GM19463 (cell line): ENCODE data around the gene ITGAD.

Experiments
- ATAC-seq: cut with Tn5 transposase; IDR thresholded peaks from one replicate; pipeline ENCODE4 v1.9.1; 2021; ENCODE audit warnings: mild to moderate bottlenecking, moderate library complexity; ENCODE audit not compliant: unreplicated experiment

The ITGAD gene

DNA sequence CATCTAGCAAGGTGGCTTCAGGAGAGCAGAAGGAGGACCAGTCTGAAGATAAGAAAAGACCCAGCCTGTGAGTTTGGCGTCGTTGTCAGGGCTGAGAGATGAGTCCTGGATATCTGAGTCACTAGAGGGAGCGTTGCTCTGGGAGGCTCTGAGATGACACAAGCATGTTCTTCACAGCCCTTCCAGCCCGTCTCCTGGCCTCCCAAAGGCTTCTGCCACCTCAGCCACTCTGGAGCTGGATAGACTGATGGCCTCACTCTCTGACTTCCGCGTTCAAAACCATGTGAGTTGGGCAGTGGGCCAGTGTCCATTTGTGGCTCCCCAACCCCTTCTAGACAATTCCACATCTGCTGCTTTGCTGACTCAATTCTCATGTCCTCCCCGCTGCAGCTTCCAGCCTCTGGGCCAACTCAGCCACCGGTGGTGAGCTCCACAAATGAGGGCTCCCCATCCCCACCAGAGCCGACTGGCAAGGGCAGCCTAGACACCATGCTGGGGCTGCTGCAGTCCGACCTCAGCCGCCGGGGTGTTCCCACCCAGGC lies 81.1 kb downstream of the ITGAD start:
- ATAC-seq, result no peak

DNA sequence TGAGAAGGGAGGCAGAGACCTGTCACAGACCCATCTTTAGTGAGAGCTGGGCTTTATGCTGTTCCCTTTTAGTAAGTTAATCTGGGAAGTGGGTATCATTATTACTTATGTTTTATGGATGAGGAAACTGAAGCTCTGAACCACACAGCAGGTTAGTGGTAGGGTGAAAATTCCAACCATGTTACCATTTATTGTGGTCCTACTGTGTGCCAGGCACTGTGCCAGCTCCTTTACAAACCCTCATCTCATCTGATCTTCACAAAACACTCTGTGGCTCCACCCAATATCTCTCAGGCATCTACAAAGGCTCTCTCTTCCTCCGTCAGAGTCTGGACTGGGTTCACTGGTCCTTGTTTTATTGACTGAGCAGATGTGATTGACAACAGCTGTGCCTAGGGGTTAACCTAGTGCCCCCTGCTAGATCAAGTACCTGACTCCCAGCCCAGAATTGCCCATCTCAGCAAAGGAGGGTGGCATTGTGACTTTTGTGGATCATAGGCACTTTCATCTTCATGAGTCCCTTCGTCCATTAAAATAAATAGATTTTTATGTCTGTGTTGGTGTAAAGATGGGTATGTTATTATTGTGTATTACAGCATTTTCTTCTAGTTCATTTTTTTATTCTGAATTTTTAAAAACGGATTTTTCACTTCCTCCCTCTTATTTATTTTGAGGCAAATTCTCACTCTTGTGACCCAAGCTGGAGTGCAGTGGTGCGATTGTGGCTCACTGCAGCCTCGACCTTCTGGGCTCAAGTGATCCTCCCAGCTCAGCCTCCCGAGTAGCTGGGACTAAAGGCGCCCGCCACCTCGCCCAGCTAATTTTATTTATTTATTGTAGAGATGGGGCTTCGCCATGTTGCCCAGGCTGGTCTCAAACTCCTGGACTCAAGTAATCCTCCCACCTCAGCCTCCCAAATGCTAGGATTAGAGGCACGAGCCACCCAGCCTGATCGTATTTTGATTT lies 81.9 kb downstream of the ITGAD start:
- ATAC-seq, result no peak

DNA sequence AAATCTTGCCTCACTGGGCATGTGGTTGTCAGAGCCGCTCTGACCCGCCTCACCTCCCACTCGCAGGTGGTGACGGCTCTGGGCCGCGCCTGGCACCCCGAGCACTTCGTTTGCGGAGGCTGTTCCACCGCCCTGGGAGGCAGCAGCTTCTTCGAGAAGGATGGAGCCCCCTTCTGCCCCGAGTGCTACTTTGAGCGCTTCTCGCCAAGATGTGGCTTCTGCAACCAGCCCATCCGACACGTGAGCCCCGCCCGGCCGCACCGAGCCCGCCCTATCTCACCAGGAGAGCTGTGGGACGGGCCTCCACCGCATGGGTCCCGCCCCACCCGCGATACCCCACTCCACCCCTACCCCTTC lies 82.8 kb downstream of the ITGAD start:
- ATAC-seq, result no peak
